ENCODE data around the gene KLHDC8A.

The KLHDC8A gene

GRCh38 chr1:205319081-205320018 is 37.4 kb downstream of the KLHDC8A start (continued):
- TF ChIP-seq ZSCAN4 (tag by site-specific recombination; IDR thresholded peaks at IDR 0.05) (peak; percentile 51; the same call in 1 of the 2 replicates), ZNF138 (tag by site-specific recombination; IDR thresholded peaks at IDR 0.05; ENCODE audit: borderline replicate concordance) (no peak), ZNF560 (tag by site-specific recombination; IDR thresholded peaks at IDR 0.05; ENCODE audit: borderline replicate concordance) (no peak), ZBTB6 (tag by site-specific recombination; IDR thresholded peaks at IDR 0.05) (peak; percentile 73), PRDM10 (tag by site-specific recombination; IDR thresholded peaks at IDR 0.05) (peak; percentile 89), ZBTB48 (tag by site-specific recombination; IDR thresholded peaks at IDR 0.05) (0 out of 2 replicates have a peak, but pooled peaks have one; percentile 19), ZNF580 (tag by site-specific recombination; IDR thresholded peaks at IDR 0.05) (no peak), SP2 (tag by site-specific recombination; IDR thresholded peaks at IDR 0.05) (peak; percentile 27; the same call in 1 of the 2 replicates), ZBTB8A (tag by site-specific recombination; IDR thresholded peaks at IDR 0.05) (0 out of 2 replicates have a peak, but pooled peaks have one; percentile 35), ZNF18 (tag by site-specific recombination; IDR thresholded peaks at IDR 0.05) (no peak), ZBTB17 (tag by site-specific recombination; IDR thresholded peaks at IDR 0.05) (peak; percentile 56), ZXDB (tag by site-specific recombination; IDR thresholded peaks at IDR 0.05) (peak; percentile 16; the same call in 1 of the 2 replicates), ZNF692 (tag by site-specific recombination; IDR thresholded peaks at IDR 0.05) (peak; percentile 47), ZIC2 (tag by site-specific recombination; IDR thresholded peaks at IDR 0.05) (peak; percentile 70), ZNF426 (tag by site-specific recombination; IDR thresholded peaks at IDR 0.05) (no peak), IKZF3 (tag by site-specific recombination; IDR thresholded peaks at IDR 0.05) (0 out of 2 replicates have a peak, but pooled peaks have one; percentile 2), ZBTB44 (tag by site-specific recombination; IDR thresholded peaks at IDR 0.05) (no peak), FEZF1 (tag by site-specific recombination; IDR thresholded peaks at IDR 0.05) (0 out of 2 replicates have a peak, but pooled peaks have one; percentile 42)

Measured in HEK293 (cell line).